OCI-LY1 (cell line): ENCODE results near the gene MRPL36.

ENCODE experiments used
- CTCF ChIP-seq: fragments of 200-600 bp; sonication (generic), shearing (Covaris generic); IDR thresholded peaks from 2 replicates; pipeline ENCODE4 v1.5.1; 2017; ENCODE audit warnings: mild to moderate bottlenecking, antibody characterized with exemption, low read length, moderate library complexity, mixed read lengths
- EZH2 ChIP-seq: fragments of 200-600 bp; sonication (generic), shearing (Covaris generic); IDR thresholded peaks from 2 replicates; pipeline ENCODE4 v1.8.0; 2017; ENCODE audit warnings: borderline replicate concordance, mixed run types, mild to moderate bottlenecking, antibody characterized with exemption, low read length, moderate library complexity, mixed read lengths

- TF ChIP-seq CTCF (no peak), EZH2 (no peak)
Observed at GRCh38 chr5:1770443-1770802, 29.2 kb downstream of the MRPL36 start.
